ENCODE data around the gene ADRM1.

ADRM1 gene, protein sequence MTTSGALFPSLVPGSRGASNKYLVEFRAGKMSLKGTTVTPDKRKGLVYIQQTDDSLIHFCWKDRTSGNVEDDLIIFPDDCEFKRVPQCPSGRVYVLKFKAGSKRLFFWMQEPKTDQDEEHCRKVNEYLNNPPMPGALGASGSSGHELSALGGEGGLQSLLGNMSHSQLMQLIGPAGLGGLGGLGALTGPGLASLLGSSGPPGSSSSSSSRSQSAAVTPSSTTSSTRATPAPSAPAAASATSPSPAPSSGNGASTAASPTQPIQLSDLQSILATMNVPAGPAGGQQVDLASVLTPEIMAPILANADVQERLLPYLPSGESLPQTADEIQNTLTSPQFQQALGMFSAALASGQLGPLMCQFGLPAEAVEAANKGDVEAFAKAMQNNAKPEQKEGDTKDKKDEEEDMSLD

DNA sequence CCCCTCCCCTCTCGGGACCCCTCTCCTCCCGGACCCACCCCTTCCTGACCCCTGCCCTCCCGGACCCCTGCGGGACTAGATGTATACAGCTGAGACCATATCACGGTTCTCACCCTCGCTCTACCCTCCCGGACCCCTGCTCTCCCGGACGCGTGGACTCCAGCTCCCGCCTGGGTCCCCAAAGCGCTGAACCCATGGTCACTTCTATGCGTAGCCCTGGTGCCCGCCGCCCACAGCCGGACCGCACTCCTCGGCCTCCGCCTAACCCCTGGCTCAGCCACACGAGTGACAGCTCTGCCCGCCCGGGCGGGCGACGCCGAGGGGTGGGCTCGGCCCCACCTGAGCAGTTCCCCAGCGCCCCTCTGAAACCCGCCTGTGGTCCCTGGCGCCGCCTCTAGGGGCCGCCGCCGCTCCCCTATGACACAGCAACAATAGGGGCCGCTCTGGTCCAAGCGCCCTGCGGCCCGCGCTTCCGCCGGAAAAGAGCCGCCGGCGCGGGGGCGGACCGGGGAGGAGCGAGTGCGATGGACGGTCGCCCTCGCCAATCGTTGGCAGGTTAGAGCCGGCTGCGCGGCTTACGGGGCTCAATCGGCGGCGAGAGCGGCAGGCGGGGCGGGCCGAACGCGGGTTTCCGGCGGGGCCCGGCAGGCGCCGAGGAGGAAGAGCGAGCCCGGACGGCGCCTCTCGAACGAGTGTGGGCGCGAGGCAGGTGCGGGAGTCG, at the start of gene ADRM1:
Gene ADRM1, plus strand, starts transcription at position 657 of the 721 bp plus-strand sequence. CDS start 572 bp downstream, outside the sequence.
- H3K27ac Mint-ChIP-seq: peak within 1 kb of the TSS; percentile 95 to 99 (median 97)
- TF ChIP-seq CTCF (IDR thresholded peaks at IDR 0.05; ENCODE audit: unreplicated experiment in 3 of 3): peak; percentile 96 to 97 (median 96)
- H3K9me3 Mint-ChIP-seq: no peaks in the 10 kb centered on the region
- peaks cover 12% of the 10 kb centered on the region for H3K4me1 Mint-ChIP-seq
- H3K36me3 Mint-ChIP-seq (ENCODE audit: low read depth): peaks cover 3% of the 10 kb centered on the region
- peak within 1 kb of the TSS; percentile 95 to 96 (median 96) for H3K4me3 Mint-ChIP-seq
- H3K27me3 Mint-ChIP-seq (ENCODE audit: low read depth): no peaks in the 10 kb centered on the region

GRCh38 chr20:62253398-62253797, 49.4 kb upstream of the ADRM1 start:
- TF ChIP-seq CTCF (IDR thresholded peaks at IDR 0.05; ENCODE audit: unreplicated experiment in 3 of 3): no peak
- Mint-ChIP-seq H3K27me3 (ENCODE audit: low read depth) (no peaks in the 10 kb centered on the region), H3K9me3 (no peaks in the 10 kb centered on the region), H3K4me1 (peaks cover 10% of the 10 kb centered on the region), H3K4me3 (no peak overlapping the region), H3K27ac (no peak overlapping the region), H3K36me3 (ENCODE audit: low read depth) (peaks cover 16% of the 10 kb centered on the region)

- peaks cover 19% of the 10 kb centered on the region for H3K36me3 Mint-ChIP-seq (ENCODE audit: low read depth)
- no peaks in the 10 kb centered on the region for H3K27me3 Mint-ChIP-seq (ENCODE audit: low read depth)
- H3K27ac Mint-ChIP-seq: no peak overlapping the region
- no peaks in the 10 kb centered on the region for H3K9me3 Mint-ChIP-seq
- H3K4me3 Mint-ChIP-seq: no peak overlapping the region
- no peak for TF ChIP-seq CTCF (IDR thresholded peaks at IDR 0.05; ENCODE audit: unreplicated experiment in 3 of 3)
- H3K4me1 Mint-ChIP-seq: peaks cover 10% of the 10 kb centered on the region
These were observed 48.6 kb upstream of the ADRM1 start for GRCh38 chr20:62254021-62254724.

- no peak for TF ChIP-seq CTCF (IDR thresholded peaks at IDR 0.05; ENCODE audit: unreplicated experiment in 3 of 3)
- Mint-ChIP-seq H3K27ac (no peak overlapping the region), H3K4me3 (no peak overlapping the region), H3K4me1 (peaks cover 10% of the 10 kb centered on the region), H3K27me3 (ENCODE audit: low read depth) (no peaks in the 10 kb centered on the region), H3K36me3 (ENCODE audit: low read depth) (peaks cover 29% of the 10 kb centered on the region), H3K9me3 (no peaks in the 10 kb centered on the region)
These were observed 46.8 kb upstream of the ADRM1 start for GRCh38 chr20:62255976-62256375.

GRCh38 chr20:62258499-62259293, 44.1 kb upstream of the ADRM1 start:
- Mint-ChIP-seq H3K4me1 (peaks cover 10% of the 10 kb centered on the region), H3K4me3 (no peak overlapping the region), H3K27ac (no peak overlapping the region), H3K27me3 (ENCODE audit: low read depth) (no peaks in the 10 kb centered on the region), H3K9me3 (no peaks in the 10 kb centered on the region), H3K36me3 (ENCODE audit: low read depth) (peaks cover 44% of the 10 kb centered on the region)
- TF ChIP-seq CTCF (IDR thresholded peaks at IDR 0.05; ENCODE audit: unreplicated experiment in 3 of 3): no peak

Data from nephron (organoid).